Chondrocyte (in vitro differentiated cells): ENCODE results near the gene HAP1. TPM values are rescaled to one million over a fixed set of nuclear protein-coding genes. Genes with fewer than 3 reads are reported as not detected.

Experiments
- DNase-seq: peaks from one replicate; pipeline ENCODE4 v3.0.0; 2021; ENCODE audit warnings: mixed read lengths, low spot score
- H3K27ac Mint-ChIP-seq: one replicate; pipeline ENCODE4 v1.8.0; 2021; ENCODE audit warnings: mild to moderate bottlenecking, moderate library complexity, mixed read lengths; ENCODE audit not compliant: unreplicated experiment
- H3K27me3 Mint-ChIP-seq: 2 replicates; pipeline ENCODE4 v1.8.0; 2021; ENCODE audit warnings: low read depth, mixed read lengths
- H3K36me3 Mint-ChIP-seq: 2 replicates; pipeline ENCODE4 v1.8.0; 2021; ENCODE audit warnings: low read depth, mixed read lengths
- H3K4me1 Mint-ChIP-seq: 2 replicates; pipeline ENCODE4 v1.8.0; 2021; ENCODE audit warnings: low read depth, mild to moderate bottlenecking, mixed read lengths
- H3K4me3 Mint-ChIP-seq: one replicate; pipeline ENCODE4 v1.8.0; 2021; ENCODE audit warnings: mild to moderate bottlenecking, moderate library complexity, mixed read lengths; ENCODE audit not compliant: unreplicated experiment
- H3K9me3 Mint-ChIP-seq: 2 replicates; pipeline ENCODE4 v1.8.0; 2021; ENCODE audit warnings: low read depth, mixed read lengths
- total RNA-seq: library from RNA; stranded (reverse); gene quantifications from 3 replicates; pipeline ENCODE4 v1.2.1, GENCODE V29; 2021
- TF ChIP-seq, protein P1 (sequence below): fragments of 200-600 bp; sonication (generic); IDR thresholded peaks from 2 replicates; pipeline ENCODE4 v1.5.0; 2021; ENCODE audit warnings: antibody characterized with exemption, mild to moderate bottlenecking, moderate library complexity

Gene HAP1
- total RNA-seq, 1 donor from 2014 or later = not detected

DNA sequence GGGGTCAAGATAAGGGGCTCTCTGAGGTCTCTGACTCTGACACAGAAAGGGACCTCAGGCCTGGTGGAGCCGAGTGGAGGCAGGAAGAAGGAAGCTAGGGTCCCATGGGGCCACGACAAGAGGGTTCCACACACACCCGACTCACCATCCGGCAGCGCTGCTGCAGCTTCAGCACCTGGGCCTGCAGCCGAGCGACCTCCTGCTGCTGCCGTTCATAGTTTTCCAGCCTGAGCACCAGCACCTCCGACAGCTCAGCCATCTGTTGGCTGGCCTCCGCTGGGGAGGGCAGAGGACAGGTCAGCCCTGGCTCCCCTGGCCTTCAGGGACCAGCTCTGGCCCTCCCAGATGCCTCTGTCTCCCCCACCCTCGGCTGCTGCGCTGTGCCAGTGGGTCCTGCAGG lies 6.4 kb downstream of the HAP1 start:
- peaks cover 29% of the 10 kb centered on the region for H3K27me3 Mint-ChIP-seq
- no peak overlapping the region for H3K4me3 Mint-ChIP-seq
- H3K9me3 Mint-ChIP-seq = no peaks in the 10 kb centered on the region
- no peak for DNase-seq
- H3K27ac Mint-ChIP-seq = no peak overlapping the region
- TF ChIP-seq, protein P1, sequence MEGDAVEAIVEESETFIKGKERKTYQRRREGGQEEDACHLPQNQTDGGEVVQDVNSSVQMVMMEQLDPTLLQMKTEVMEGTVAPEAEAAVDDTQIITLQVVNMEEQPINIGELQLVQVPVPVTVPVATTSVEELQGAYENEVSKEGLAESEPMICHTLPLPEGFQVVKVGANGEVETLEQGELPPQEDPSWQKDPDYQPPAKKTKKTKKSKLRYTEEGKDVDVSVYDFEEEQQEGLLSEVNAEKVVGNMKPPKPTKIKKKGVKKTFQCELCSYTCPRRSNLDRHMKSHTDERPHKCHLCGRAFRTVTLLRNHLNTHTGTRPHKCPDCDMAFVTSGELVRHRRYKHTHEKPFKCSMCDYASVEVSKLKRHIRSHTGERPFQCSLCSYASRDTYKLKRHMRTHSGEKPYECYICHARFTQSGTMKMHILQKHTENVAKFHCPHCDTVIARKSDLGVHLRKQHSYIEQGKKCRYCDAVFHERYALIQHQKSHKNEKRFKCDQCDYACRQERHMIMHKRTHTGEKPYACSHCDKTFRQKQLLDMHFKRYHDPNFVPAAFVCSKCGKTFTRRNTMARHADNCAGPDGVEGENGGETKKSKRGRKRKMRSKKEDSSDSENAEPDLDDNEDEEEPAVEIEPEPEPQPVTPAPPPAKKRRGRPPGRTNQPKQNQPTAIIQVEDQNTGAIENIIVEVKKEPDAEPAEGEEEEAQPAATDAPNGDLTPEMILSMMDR = no peak
- no peaks in the 10 kb centered on the region for H3K4me1 Mint-ChIP-seq
- peaks cover 4% of the 10 kb centered on the region for H3K36me3 Mint-ChIP-seq

DNA sequence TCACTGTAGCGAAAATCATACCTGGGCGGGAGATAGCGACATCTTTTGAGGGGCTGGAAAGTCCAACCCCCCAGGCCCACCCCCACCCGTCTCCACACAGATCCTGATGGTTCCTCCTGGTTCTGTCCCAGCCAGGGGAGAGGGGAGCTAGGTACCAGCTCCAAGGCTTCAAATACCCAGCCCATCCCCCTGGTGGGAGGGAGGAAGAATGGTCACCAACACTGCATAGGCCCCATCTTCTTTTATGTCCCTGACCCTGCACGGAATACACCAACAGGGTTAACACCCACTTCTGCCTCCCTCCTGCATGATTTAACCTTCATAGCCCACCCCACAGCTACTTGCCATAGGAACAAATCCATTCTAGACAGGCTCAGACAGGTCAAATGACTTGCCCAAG lies 9.3 kb downstream of the HAP1 start:
- Mint-ChIP-seq H3K36me3 (no peaks in the 10 kb centered on the region), H3K27ac (no peak overlapping the region), H3K4me1 (no peaks in the 10 kb centered on the region), H3K4me3 (no peak overlapping the region), H3K9me3 (no peaks in the 10 kb centered on the region), H3K27me3 (peaks cover 7% of the 10 kb centered on the region)
- DNase-seq = no peak
- TF ChIP-seq, protein P1 = no peak

DNA sequence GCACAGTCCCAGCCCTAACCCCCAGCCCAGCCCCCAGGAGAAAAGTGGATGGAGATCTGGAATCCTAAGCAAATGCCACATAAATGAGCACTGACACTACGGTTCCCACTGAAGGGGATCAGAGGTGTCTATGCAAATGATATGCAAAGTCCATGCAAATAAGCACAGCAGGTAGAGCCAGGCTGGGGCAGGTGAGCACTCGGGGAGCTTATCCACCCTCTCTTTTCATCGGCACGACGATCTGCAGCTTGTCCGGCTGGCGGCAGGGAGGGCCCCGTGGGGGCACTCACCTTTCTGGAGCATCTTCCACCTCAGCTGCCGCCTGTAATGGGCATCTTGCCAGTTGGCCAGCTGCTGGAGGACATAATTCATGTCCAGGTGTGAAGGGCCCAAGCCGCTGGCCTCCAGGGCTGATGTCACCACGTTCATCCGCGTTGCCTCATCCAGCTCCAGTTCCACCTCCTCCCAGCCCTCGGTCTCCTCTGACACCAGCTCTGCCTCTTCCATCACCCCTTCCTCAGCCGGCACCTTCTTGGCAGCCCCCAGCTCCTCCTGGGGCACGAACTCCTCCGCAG lies 9.9 kb downstream of the HAP1 start:
- Mint-ChIP-seq H3K9me3 (no peaks in the 10 kb centered on the region), H3K27me3 (peaks cover 6% of the 10 kb centered on the region), H3K36me3 (no peaks in the 10 kb centered on the region), H3K4me1 (no peaks in the 10 kb centered on the region), H3K4me3 (no peak overlapping the region), H3K27ac (no peak overlapping the region)
- DNase-seq = no peak
- TF ChIP-seq, protein P1 = no peak

DNA sequence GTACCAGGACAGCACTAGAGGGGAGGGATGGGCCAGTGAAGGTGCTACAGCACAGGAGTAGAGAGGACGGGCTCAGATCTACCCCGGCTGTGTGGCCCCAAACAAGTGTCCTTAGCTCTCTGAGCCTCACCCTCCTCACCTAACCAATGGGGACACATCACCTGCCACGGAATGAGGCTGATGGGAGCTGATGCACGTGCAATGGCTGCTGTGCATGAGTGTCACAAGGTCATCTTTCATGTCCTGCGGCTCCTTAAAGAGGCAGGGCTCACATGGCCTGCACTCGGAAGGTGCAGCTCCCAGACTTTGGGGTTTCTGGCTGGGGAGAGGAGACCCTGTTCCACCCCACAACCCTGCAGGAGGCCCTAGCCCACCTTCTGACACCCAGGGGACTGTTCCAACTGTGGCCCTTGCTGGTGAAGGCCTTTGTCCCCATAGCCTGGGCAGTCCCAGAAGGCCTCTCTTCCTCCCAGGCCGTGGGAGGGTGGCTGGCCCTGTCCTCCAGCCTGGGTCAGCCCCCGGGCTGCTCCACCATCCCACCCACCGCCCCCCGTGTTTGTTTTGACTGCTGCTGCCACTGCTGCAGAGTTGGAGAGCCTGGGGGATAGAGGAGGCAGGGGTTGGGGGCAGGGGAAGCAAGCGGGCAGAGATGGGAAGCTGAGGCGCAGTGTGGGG lies 10.5 kb downstream of the HAP1 start:
- no peak for DNase-seq
- Mint-ChIP-seq H3K36me3 (no peaks in the 10 kb centered on the region), H3K4me1 (no peaks in the 10 kb centered on the region), H3K9me3 (no peaks in the 10 kb centered on the region), H3K4me3 (no peak overlapping the region), H3K27ac (no peak overlapping the region), H3K27me3 (peaks cover 6% of the 10 kb centered on the region)
- TF ChIP-seq, protein P1 = no peak

DNA sequence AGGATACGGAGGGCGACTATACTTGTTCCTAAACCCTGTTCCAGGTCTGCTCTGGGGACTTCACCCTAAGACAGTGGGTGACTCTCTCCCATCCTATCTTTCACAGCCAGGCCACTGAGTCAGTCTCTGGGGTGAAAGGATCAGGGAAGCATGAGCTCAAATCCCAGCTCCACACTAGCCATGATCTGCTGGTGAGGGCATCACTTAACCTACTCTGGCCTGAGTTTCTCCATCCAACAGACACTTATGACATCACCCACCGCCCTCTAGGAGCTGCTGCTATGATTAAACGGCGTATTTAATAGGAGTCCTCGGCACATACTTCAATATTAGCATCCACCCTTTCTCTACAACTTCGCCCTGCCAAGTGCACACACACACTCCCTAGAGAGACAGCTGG lies 12.2 kb downstream of the HAP1 start:
- peaks cover 8% of the 10 kb centered on the region for H3K27me3 Mint-ChIP-seq
- no peaks in the 10 kb centered on the region for H3K9me3 Mint-ChIP-seq
- H3K4me3 Mint-ChIP-seq = no peak overlapping the region
- no peak for DNase-seq
- H3K4me1 Mint-ChIP-seq = no peaks in the 10 kb centered on the region
- no peaks in the 10 kb centered on the region for H3K36me3 Mint-ChIP-seq
- TF ChIP-seq, protein P1 = no peak
- no peak overlapping the region for H3K27ac Mint-ChIP-seq
